HepG2 (cell line): Measurements from ENCODE around the gene STK24. TPM values are rescaled to one million over a fixed set of nuclear protein-coding genes. Genes with fewer than 3 reads are reported as not detected.

Experiments
- GATAD1 ChIP-seq: IDR thresholded peaks from 2 replicates; pipeline ENCODE4 v1.6.1; 2016; ENCODE audit warnings: missing genetic modification reagents, missing compliant biosample characterization
- IKZF5 ChIP-seq: IDR thresholded peaks from 2 replicates; pipeline ENCODE4 v1.6.1; 2018; ENCODE audit warnings: missing genetic modification reagents, mild to moderate bottlenecking, missing compliant biosample characterization
- KDM1A ChIP-seq: IDR thresholded peaks from 2 replicates; pipeline ENCODE4 v1.6.1; 2016; ENCODE audit warnings: missing compliant biosample characterization
- MNT ChIP-seq: fragments of 450-650 bp; IDR thresholded peaks from 2 replicates; pipeline ENCODE4 v1.6.1; 2016
- NFKBIZ ChIP-seq: IDR thresholded peaks from 2 replicates; pipeline ENCODE4 v1.6.1; 2018; ENCODE audit warnings: missing genetic modification reagents, missing compliant biosample characterization
- NR2F2 ChIP-seq: IDR thresholded peaks from 2 replicates; pipeline ENCODE4 v1.6.1; 2012; ENCODE audit warnings: low read depth, inconsistent platforms, borderline replicate concordance
- SALL1 ChIP-seq: sonication (generic); formaldehyde crosslinking; IDR thresholded peaks from 2 replicates; pipeline ENCODE4 v1.8.0; 2022; ENCODE audit warnings: mild to moderate bottlenecking, missing genetic modification reagents
- SPEN ChIP-seq: sonication (generic); formaldehyde crosslinking; IDR thresholded peaks from 2 replicates; pipeline ENCODE4 v1.5.1; 2020; ENCODE audit warnings: low read depth, mild to moderate bottlenecking, missing genetic modification reagents
- ZBTB25 ChIP-seq: IDR thresholded peaks from 2 replicates; pipeline ENCODE4 v1.6.1; 2018; ENCODE audit warnings: missing genetic modification reagents
- ZBTB38 ChIP-seq: sonication (generic); formaldehyde crosslinking; IDR thresholded peaks from 2 replicates; pipeline ENCODE4 v1.5.1; 2020; ENCODE audit warnings: mild to moderate bottlenecking, missing genetic modification reagents
- ZNF563 ChIP-seq: sonication (generic); formaldehyde crosslinking; IDR thresholded peaks from 2 replicates; pipeline ENCODE4 v1.8.0; 2022; ENCODE audit warnings: mild to moderate bottlenecking, moderate library complexity, missing genetic modification reagents
- ZNF792 ChIP-seq: IDR thresholded peaks from 2 replicates; pipeline ENCODE4 v1.6.1; 2016
- polyA plus RNA-seq, 8 experiments: library from polyadenylated mRNA; depleted of rRNA in 3 of 8; stranded (reverse) in 7 of 8; unstranded in 1 of 8; fragments of >200 nt; fragmentation: Illumina TruSeq in 4 of 8; extraction: Trizol in 4 of 8; gene quantifications; 2 replicates each; pipeline versions ENCODE4 v1.2.1 to v1.2.3, GENCODE V29; 2011 to 2016; ENCODE audit warnings: low read depth in 4 of 8, missing spikeins in 1 of 8, mixed read lengths in 1 of 8; ENCODE audit not compliant: insufficient read depth in 1 of 8
- total RNA-seq, 5 experiments: library from RNA; depleted of rRNA; stranded (reverse); fragments of >200 nt; fragmentation: Illumina TruSeq; extraction: Trizol; gene quantifications; 2 replicates each; pipeline ENCODE4 v1.2.3, GENCODE V29; 2016; ENCODE audit warnings: low read depth in 1 of 5
- TF ChIP-seq, protein P1 (sequence below): sonication (generic); formaldehyde crosslinking; conservative IDR thresholded peaks from 2 replicates; pipeline ENCODE4 v1.4.0; 2020; ENCODE audit warnings: mild to moderate bottlenecking, missing genetic modification reagents, moderate library complexity
- TF ChIP-seq, protein P2 (sequence below), 2 experiments: IDR thresholded peaks; 2 replicates each; pipeline ENCODE4 v1.6.1; 2011 to 2012; ENCODE audit warnings: low read length in 2 of 2, borderline replicate concordance in 1 of 2, low read depth in 1 of 2, mild to moderate bottlenecking in 1 of 2, moderate library complexity in 1 of 2
- TF ChIP-seq, protein P3 (sequence below): IDR thresholded peaks from 2 replicates; pipeline ENCODE4 v1.6.1; 2012; ENCODE audit warnings: low read depth, low read length, improper control_type of control experiment

STK24 gene
- total and polyA plus RNA-seq, 2 of the 13 experiments (the other 11 are each of a cell fraction or from before 2014, with no cell fraction given): 51.3 to 73.0 TPM

DNA sequence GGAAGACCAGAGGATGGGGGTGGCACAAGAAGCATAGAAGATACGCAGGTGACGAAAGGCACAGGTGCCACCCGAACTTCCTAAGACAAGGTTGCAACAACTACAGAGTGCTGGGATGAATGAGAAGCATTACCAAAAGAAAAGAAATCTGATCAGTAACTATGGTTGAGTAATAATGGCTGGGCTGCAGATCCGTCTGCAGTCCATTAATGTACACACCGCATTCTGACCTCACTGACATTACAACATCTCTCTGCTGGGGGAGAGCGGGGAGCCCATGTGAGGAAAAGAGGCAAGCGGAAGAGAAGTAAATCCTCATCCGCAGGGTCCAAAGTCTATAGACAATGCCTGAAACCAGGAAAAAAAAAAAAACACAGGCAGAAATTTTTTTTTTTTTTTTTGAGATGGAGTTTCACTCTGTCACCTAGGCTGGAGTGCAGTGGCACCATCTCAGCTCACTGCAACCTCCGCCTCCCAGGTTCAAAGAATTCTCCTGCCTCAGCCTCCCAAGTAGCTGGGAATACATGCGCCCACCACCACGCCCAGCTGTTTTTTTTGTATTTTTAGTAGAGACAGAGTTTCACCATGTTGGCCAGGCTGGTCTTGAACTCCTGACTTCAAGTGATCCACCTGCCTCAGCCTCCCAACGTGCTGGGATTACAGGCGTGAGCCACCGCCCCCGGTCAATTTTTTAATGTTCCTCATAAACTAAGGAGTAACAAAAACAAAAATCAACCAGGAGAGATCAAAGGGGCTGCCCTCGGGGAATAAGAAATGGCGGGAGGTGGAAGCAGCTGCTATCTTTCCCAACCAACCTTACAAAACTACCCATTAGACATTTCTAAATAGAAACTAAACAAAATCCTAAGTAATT lies 7.2 kb downstream of the STK24 start (continued):
- TF ChIP-seq, protein P1, sequence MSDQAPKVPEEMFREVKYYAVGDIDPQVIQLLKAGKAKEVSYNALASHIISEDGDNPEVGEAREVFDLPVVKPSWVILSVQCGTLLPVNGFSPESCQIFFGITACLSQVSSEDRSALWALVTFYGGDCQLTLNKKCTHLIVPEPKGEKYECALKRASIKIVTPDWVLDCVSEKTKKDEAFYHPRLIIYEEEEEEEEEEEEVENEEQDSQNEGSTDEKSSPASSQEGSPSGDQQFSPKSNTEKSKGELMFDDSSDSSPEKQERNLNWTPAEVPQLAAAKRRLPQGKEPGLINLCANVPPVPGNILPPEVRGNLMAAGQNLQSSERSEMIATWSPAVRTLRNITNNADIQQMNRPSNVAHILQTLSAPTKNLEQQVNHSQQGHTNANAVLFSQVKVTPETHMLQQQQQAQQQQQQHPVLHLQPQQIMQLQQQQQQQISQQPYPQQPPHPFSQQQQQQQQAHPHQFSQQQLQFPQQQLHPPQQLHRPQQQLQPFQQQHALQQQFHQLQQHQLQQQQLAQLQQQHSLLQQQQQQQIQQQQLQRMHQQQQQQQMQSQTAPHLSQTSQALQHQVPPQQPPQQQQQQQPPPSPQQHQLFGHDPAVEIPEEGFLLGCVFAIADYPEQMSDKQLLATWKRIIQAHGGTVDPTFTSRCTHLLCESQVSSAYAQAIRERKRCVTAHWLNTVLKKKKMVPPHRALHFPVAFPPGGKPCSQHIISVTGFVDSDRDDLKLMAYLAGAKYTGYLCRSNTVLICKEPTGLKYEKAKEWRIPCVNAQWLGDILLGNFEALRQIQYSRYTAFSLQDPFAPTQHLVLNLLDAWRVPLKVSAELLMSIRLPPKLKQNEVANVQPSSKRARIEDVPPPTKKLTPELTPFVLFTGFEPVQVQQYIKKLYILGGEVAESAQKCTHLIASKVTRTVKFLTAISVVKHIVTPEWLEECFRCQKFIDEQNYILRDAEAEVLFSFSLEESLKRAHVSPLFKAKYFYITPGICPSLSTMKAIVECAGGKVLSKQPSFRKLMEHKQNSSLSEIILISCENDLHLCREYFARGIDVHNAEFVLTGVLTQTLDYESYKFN (CRISPR knock-in tag): peak; percentile 95
- TF ChIP-seq IKZF5 (CRISPR knock-in tag): peak; percentile 87; the same call in 1 of the 2 replicates
- TF ChIP-seq ZNF563 (CRISPR knock-in tag): peak; percentile 32; the same call in 1 of the 2 replicates
- TF ChIP-seq, protein P2, sequence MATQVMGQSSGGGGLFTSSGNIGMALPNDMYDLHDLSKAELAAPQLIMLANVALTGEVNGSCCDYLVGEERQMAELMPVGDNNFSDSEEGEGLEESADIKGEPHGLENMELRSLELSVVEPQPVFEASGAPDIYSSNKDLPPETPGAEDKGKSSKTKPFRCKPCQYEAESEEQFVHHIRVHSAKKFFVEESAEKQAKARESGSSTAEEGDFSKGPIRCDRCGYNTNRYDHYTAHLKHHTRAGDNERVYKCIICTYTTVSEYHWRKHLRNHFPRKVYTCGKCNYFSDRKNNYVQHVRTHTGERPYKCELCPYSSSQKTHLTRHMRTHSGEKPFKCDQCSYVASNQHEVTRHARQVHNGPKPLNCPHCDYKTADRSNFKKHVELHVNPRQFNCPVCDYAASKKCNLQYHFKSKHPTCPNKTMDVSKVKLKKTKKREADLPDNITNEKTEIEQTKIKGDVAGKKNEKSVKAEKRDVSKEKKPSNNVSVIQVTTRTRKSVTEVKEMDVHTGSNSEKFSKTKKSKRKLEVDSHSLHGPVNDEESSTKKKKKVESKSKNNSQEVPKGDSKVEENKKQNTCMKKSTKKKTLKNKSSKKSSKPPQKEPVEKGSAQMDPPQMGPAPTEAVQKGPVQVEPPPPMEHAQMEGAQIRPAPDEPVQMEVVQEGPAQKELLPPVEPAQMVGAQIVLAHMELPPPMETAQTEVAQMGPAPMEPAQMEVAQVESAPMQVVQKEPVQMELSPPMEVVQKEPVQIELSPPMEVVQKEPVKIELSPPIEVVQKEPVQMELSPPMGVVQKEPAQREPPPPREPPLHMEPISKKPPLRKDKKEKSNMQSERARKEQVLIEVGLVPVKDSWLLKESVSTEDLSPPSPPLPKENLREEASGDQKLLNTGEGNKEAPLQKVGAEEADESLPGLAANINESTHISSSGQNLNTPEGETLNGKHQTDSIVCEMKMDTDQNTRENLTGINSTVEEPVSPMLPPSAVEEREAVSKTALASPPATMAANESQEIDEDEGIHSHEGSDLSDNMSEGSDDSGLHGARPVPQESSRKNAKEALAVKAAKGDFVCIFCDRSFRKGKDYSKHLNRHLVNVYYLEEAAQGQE (IDR thresholded peaks at IDR 0.05; ENCODE audit: borderline replicate concordance in 1 of 2, low read depth in 1 of 2, low read length in 2 of 2): peak in 1 of 2 experiments; percentile 64; a peak in 2 of 4 replicates
- peak; percentile 35; the same call in 1 of the 2 replicates for TF ChIP-seq KDM1A (CRISPR knock-in tag)
- TF ChIP-seq, protein P3, sequence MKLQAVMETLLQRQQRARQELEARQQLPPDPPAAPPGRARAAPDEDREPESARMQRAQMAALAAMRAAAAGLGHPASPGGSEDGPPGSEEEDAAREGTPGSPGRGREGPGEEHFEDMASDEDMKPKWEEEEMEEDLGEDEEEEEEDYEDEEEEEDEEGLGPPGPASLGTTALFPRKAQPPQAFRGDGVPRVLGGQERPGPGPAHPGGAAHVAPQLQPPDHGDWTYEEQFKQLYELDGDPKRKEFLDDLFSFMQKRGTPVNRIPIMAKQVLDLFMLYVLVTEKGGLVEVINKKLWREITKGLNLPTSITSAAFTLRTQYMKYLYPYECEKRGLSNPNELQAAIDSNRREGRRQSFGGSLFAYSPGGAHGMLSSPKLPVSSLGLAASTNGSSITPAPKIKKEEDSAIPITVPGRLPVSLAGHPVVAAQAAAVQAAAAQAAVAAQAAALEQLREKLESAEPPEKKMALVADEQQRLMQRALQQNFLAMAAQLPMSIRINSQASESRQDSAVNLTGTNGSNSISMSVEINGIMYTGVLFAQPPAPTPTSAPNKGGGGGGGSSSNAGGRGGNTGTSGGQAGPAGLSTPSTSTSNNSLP: peak; percentile 91
- peak; percentile 38; the same call in 1 of the 2 replicates for TF ChIP-seq GATAD1 (CRISPR knock-in tag)
- peak; percentile 42; the same call in 1 of the 2 replicates for TF ChIP-seq MNT
- TF ChIP-seq ZBTB25: peak; percentile 70
- TF ChIP-seq ZNF792 (CRISPR knock-in tag): peak; percentile 70; the same call in 1 of the 2 replicates
- peak; percentile 78 for TF ChIP-seq SPEN (CRISPR knock-in tag)
- peak; percentile 83 for TF ChIP-seq NR2F2
- peak; percentile 48; the same call in 1 of the 2 replicates for TF ChIP-seq ZBTB38 (CRISPR knock-in tag)
- peak; percentile 94 for TF ChIP-seq SALL1 (CRISPR knock-in tag)
- peak; percentile 78; the same call in 1 of the 2 replicates for TF ChIP-seq NFKBIZ (CRISPR knock-in tag)
